Activated CD4-positive, alpha-beta T cell treated with anti-CD3 and anti-CD28 coated beads, Interleukin-2, Interleukin-6, amounts not matched to agents 100 ng/mL and 50 ng/mL, durations not matched to agents 16 hours and 8 hours (primary cell): ENCODE data around the gene CDY2B.
"Not testable (repeated sequence)": the region's sequence is repeated elsewhere in the genome, so short reads cannot be mapped to it uniquely, and the experiment has no call there.

Experiments used
- DNase-seq: peaks from one replicate; pipeline ENCODE4 v3.0.0-alpha.2; 2020

CDY2B gene

DNA sequence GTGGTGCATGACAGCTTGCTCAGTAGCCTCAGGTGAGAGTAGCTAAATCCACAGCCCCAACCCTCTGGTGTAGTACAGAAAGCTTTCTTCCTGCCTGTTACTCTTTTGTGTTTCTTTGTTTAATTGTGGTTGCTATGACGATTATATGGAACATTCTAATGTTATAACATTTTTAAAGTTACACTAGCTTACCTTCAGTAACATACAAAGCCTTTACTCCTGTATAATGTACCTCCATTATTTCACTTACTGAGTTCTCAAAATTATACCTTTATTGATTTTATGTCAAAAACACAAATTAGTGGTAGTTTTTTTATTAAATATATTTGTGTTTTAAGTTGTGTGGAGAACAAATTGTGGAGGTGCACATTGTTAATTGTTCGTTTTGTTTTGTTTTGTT, at the start of gene CDY2B:
Gene CDY2B, minus strand, starts transcription at position 101 of the 400 bp plus-strand sequence. CDS start 328 bp downstream, outside the sequence.
- not testable (repeated sequence) for DNase-seq

GRCh38 chrY:17908009-17908408, 28.0 kb upstream of the CDY2B start:
- not testable (repeated sequence) for DNase-seq

DNA sequence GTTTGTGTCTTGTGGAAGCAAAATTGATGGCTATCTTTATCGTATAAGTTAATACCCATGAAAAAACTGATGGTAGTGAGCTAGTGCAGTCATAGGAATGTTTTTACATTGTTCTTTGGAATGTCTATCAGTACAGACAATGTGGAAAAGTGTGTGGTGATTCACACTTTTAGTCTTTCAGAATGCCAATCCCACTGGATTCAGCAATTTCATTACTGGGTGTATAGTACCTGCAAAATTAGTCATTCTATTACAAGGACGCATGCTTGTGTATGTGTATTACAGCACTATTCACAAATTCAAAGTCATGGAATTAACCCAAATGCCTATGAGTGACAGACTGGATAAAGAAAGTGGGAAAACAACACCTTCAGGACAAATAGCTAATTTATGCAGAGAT, 27.3 kb upstream of the CDY2B start:
- DNase-seq, result not testable (repeated sequence)

DNA sequence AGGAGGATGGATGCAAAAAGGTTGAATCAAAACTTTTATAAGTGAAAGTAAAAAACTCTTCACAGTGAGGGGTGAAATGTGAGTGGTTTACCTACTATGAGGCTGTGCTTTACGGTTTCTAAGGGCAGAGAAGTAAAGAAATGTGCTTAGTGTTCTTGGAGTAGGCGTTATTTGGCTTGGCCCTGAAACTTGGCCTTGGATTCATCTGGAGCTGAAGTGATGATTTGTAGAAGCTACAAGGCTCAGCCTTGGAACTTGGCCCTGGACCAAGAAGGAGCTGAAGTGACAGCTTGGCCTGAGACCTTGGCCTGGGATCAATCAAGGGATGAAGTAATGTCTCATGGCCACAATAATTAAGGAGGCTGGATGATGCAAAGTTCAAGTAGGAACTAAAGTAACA, 1.7 kb upstream of the CDY2B start:
- not testable (repeated sequence) for DNase-seq

DNA sequence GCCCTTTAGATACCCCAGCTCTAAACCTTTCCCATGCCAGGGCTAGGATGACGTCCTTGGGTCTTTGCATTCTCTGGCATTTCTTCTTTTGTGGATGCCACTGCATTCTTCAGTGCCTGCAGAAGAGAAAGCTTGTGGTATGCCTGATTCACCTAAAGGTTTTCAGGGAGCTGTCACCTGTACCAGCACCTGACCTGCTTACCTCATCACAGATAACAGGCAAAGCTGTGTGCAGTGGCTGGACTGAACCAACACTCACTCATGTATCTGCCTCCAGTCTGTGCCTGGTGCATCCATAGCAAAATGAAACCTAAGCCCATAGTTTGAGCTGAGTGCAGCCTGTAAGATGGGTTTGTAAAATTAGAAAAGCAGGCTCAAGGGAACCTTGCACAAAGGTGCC, 3.3 kb downstream of the CDY2B start:
- DNase-seq, result not testable (repeated sequence)

DNA sequence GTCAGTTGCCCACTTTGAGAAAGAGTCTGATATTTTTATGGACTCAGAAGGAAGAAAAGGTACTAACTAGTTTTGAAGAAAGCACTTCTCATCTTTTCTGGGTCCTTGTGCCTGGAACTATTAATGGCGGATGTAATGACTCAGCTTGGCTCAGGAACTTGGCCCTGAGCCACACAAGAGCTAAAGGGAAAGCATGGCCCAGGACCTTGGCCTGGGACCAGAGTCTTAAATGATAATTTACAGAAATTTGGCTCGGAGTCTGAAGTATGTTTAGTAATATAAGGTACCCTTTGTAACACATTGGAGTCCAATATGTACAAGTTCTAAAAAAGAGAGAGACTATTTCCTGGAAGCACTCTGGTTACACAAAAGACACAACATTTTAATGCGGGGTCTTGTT, 4.6 kb downstream of the CDY2B start:
- not testable (repeated sequence) for DNase-seq

DNA sequence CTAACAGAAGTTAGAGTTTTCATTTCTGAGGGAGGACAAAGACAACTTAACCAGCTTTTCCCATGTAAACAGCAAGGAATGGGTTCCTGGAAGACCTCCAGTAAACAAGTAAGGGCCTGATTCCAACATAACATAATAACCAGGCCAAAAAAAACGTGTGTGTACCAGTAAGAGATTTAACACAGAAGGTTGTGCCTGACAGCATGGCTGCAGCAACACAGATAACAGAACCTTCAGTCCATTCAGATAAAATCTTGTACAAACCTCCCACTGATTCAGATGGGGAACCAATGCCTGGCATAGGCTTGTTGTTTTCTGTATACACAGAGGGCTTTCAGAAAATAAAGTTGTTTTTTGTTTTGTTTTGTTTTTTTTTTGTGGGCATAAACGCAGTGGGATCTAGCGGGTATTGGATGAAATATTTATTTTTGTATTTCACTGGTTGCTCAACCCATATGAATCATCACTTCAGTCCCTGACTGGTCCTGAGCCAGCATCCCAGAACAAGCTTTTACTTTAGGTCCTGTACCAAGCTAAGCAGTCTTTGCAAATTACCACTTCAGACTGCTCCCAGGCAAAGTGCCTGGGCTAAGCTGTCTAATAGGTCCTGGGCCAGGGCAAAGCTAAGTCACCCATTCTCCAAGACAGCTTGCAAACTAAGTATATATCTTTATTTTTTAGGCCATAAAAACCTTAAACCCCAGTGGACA, 8.7 kb downstream of the CDY2B start:
- DNase-seq, result not testable (repeated sequence)

GRCh38 chrY:17870737-17871136, 9.3 kb downstream of the CDY2B start:
- DNase-seq, result not testable (repeated sequence)

GRCh38 chrY:17867850-17868249, 12.2 kb downstream of the CDY2B start:
- DNase-seq, result not testable (repeated sequence)

DNA sequence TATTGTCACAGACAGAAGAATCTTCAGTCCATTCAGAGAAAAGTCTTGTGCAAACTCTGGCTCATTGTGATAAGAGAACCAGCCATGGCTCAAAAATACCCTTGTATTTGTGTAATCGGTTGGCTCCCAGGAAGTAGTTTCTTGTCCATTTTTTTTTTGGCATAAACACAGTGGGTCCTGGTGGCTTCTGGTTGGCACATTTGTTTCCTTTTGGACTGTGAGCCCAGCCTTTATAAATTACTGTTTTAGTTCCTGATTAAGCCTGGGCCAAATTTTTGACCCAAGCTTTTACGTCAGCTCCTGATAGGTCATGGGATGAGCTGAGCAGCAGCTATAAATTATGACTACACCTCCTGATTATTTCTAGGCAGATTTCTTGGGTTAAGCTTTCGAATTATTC, 19.4 kb downstream of the CDY2B start:
- DNase-seq, result not testable (repeated sequence)

DNA sequence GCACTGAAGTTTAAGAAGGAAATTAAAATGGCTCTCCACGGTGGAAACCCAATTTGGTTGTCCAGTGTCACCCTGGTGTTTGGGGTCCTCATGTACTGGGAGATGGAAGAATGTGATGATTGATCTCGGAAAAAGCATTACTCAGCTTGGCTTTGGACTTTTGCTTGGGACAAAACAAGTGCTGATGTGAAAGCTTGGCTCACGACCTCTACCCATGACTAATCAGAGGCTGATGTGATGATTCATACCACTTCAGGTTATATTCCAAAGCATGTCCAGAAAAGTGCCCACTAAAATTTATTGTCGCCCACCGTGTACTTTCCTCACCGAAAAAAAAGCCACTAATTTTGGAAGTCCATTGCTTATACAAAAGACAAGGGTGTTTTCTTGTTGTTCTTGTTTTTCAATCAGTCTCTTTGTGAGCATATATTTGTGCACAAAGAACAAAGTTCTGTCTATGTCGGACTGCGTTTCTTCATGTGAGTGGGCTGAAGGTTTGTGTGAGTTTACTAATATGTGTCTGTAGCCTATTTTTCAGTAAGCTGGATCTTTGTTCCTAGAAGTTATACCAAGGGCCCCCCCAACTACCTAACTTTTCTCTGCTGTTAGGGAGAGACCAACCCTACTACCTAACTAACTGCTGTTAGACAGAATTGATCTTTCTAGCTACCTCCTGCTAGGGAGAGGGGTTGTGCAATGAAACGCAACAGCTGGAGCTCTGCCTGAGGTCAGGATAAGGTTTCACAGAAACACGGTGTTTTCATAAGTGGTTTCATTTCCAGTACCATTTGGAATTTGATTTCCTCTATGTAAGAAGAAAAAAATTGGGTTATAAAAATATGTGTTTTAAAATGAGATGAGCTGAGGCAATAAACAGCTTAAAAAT, 22.8 kb downstream of the CDY2B start:
- not testable (repeated sequence) for DNase-seq

DNA sequence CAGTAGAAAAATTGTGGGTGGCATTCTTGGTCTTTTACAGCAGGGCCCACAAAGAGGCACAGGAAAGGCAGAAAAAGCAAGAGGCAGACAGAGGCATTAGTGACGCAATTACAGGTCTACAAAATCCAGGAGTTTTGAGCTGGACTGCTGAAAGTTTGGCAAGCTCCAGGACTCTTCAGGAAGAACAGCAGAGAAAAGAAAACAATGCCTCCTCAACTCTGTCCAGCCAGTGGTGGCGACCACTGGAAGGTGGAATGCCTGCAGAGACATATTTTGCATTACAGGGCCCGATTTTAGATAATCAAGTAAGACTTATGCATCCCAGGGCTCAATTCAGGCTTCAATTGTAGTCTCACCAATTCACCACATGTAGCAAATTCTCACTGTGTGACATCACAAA, 23.5 kb downstream of the CDY2B start:
- DNase-seq, result not testable (repeated sequence)

GRCh38 chrY:17849131-17849530, 30.9 kb downstream of the CDY2B start:
- DNase-seq, result not testable (repeated sequence)

- DNase-seq, result not testable (repeated sequence)
Observed at GRCh38 chrY:17832149-17832548, 47.9 kb downstream of the CDY2B start.
